Measurements from ENCODE around the gene ENAH.

The ENAH gene

GRCh38 chr1:225524570-225524969 is 128.4 kb downstream of the ENAH start:
- no peak for DNase-seq (ENCODE audit: extremely low read depth, low read depth)
- no peak for TF ChIP-seq CTCF (IDR thresholded peaks at IDR 0.05; ENCODE audit: low read depth, low read length)

GRCh38 chr1:225523263-225523950 is 129.5 kb downstream of the ENAH start:
- no peak for TF ChIP-seq CTCF (IDR thresholded peaks at IDR 0.05; ENCODE audit: low read depth, low read length)

GRCh38 chr1:225522588-225523262 is 130.2 kb downstream of the ENAH start:
- no peak for TF ChIP-seq CTCF (IDR thresholded peaks at IDR 0.05; ENCODE audit: low read depth, low read length)
- no peak for DNase-seq (ENCODE audit: extremely low read depth, low read depth)

More at GRCh38 chr1:225523263-225523950, 129.5 kb downstream of the ENAH start:
- DNase-seq (ENCODE audit: extremely low read depth, low read depth), result no peak

- no peak for DNase-seq (ENCODE audit: extremely low read depth, low read depth)
Measured at GRCh38 chr1:225520587-225521227, 132.2 kb downstream of the ENAH start.

GRCh38 chr1:225519166-225519863 is 133.6 kb downstream of the ENAH start:
- no peak for DNase-seq (ENCODE audit: extremely low read depth, low read depth)
- no peak for TF ChIP-seq CTCF (IDR thresholded peaks at IDR 0.05; ENCODE audit: low read depth, low read length)

More at GRCh38 chr1:225520587-225521227, 132.2 kb downstream of the ENAH start:
- no peak for TF ChIP-seq CTCF (IDR thresholded peaks at IDR 0.05; ENCODE audit: low read depth, low read length)

GRCh38 chr1:225517697-225518096 is 135.2 kb downstream of the ENAH start:
- no peak for DNase-seq (ENCODE audit: extremely low read depth, low read depth)
- no peak for TF ChIP-seq CTCF (IDR thresholded peaks at IDR 0.05; ENCODE audit: low read depth, low read length)

All from AG09319 (cell line).